ENCODE measurements around the gene PLA2G15. TPM values are rescaled to one million over a fixed set of nuclear protein-coding genes. Genes with fewer than 3 reads are reported as not detected.

PLA2G15 gene
- polyA plus RNA-seq, 1 of the 3 experiments (the other 2 are of a cell fraction), result 23.9 TPM

- Histone ChIP-seq H3K4me2 (no peak overlapping the region), H2AFZ (ENCODE audit: low read depth) (no peak overlapping the region), H3K4me1 (ENCODE audit: control insufficient read depth in 1 of 2, insufficient read depth in 2 of 2, low read depth in 1 of 2, low read length in 1 of 2) (peaks cover 3 to 15% of the 10 kb centered on the region in 2 experiments; a peak in 3 of 4 replicates), H3K27ac (ENCODE audit: low read depth in 2 of 2, low read length in 1 of 2) (no peak overlapping the region), H3K79me2 (ENCODE audit: insufficient read depth) (no peaks in the 10 kb centered on the region), H3K9me3 (no peaks in the 10 kb centered on the region), H3K4me3 (ENCODE audit: low read depth in 2 of 2, low read length in 1 of 2) (no peak overlapping the region), H4K20me1 (ENCODE audit: insufficient read depth) (0 out of 2 replicates have a peak, but pooled peaks cover 6% of the 10 kb centered on the region), H3K27me3 (ENCODE audit: insufficient read depth) (no peaks in the 10 kb centered on the region), H3K9ac (no peak overlapping the region), H3K9me2 (no peaks in the 10 kb centered on the region), H3F3A (replicated peaks; ENCODE audit: insufficient read depth) (peaks cover 15% of the 10 kb centered on the region), H3K36me3 (replicated peaks in 1 of 2; ENCODE audit: control insufficient read depth in 1 of 2, insufficient read depth in 2 of 2, low read length in 1 of 2) (peaks cover 54 to 81% of the 10 kb centered on the region in 2 experiments)
- no peak for TF ChIP-seq EP300 (IDR thresholded peaks at IDR 0.05; ENCODE audit: borderline replicate concordance in 1 of 2, low read depth in 1 of 2, low read length in 1 of 2)
- peak; percentile 40 for TF ChIP-seq NFIC (IDR thresholded peaks at IDR 0.05; ENCODE audit: borderline replicate concordance)
- TF ChIP-seq FOSL2 (IDR thresholded peaks at IDR 0.05; ENCODE audit: borderline replicate concordance, low read depth), result no peak
- TF ChIP-seq CHD2 (IDR thresholded peaks at IDR 0.05; ENCODE audit: low read length, partially characterized antibody), result no peak
- TF ChIP-seq POLR2AphosphoS5 (IDR thresholded peaks at IDR 0.05; ENCODE audit: low read depth, low read length), result no peak
- TF ChIP-seq ZBTB33 (IDR thresholded peaks at IDR 0.05; ENCODE audit: borderline replicate concordance, low read depth), result no peak
- TF ChIP-seq MAX (IDR thresholded peaks at IDR 0.05; ENCODE audit: low read depth), result no peak
- TF ChIP-seq RCOR1 (IDR thresholded peaks at IDR 0.05; ENCODE audit: low read length), result no peak
- no peak for DNase-seq
- WGBS (ENCODE audit: low lambda C conversion rate), result 73% methylated on average over 3 of the region's 3 CpGs
- POLR2A ChIA-PET, result interaction anchor here (1.6 kb wide), 1 partner anchor 34 kb away, joined by 3 read pairs; the partner anchor contains the start of gene SLC7A6
- CTCF ChIA-PET, result no interaction called here
These were observed 52.7 kb downstream of the PLA2G15 start for GRCh38 chr16:68297908-68298307.

- Histone ChIP-seq H3K36me3 (replicated peaks in 1 of 2; ENCODE audit: control insufficient read depth in 1 of 2, insufficient read depth in 2 of 2, low read length in 1 of 2) (peaks cover 54 to 81% of the 10 kb centered on the region in 2 experiments), H3K4me1 (ENCODE audit: control insufficient read depth in 1 of 2, insufficient read depth in 2 of 2, low read depth in 1 of 2, low read length in 1 of 2) (peaks cover 3 to 15% of the 10 kb centered on the region in 2 experiments; a peak in 3 of 4 replicates), H3K27ac (ENCODE audit: low read depth in 2 of 2, low read length in 1 of 2) (peak overlapping the region in 1 of 2 experiments; percentile 57; a peak in 1 of 4 replicates), H4K20me1 (ENCODE audit: insufficient read depth) (0 out of 2 replicates have a peak, but pooled peaks cover 6% of the 10 kb centered on the region), H3K9ac (no peak overlapping the region), H3F3A (replicated peaks; ENCODE audit: insufficient read depth) (peaks cover 15% of the 10 kb centered on the region), H3K9me2 (no peaks in the 10 kb centered on the region), H2AFZ (ENCODE audit: low read depth) (no peak overlapping the region), H3K4me2 (no peak overlapping the region), H3K4me3 (ENCODE audit: low read depth in 2 of 2, low read length in 1 of 2) (no peak overlapping the region), H3K27me3 (ENCODE audit: insufficient read depth) (no peaks in the 10 kb centered on the region), H3K79me2 (ENCODE audit: insufficient read depth) (no peaks in the 10 kb centered on the region), H3K9me3 (no peaks in the 10 kb centered on the region)
- no peak for DNase-seq
- CTCF ChIA-PET, result no interaction called here
- 85% methylated on average over 2 of the region's 3 CpGs for WGBS (ENCODE audit: low lambda C conversion rate)
- POLR2A ChIA-PET, result no interaction called here
- no peak for TF ChIP-seq USF2 (IDR thresholded peaks at IDR 0.05; ENCODE audit: borderline replicate concordance, low read depth, low read length)
- TF ChIP-seq GATA2 (CRISPR knock-in tag; IDR thresholded peaks at IDR 0.05), result no peak
- TF ChIP-seq YY1 (IDR thresholded peaks at IDR 0.05; ENCODE audit: low read depth), result no peak
- TF ChIP-seq PBX3 (IDR thresholded peaks at IDR 0.05), result no peak
- TF ChIP-seq POLR2AphosphoS5 (IDR thresholded peaks at IDR 0.05; ENCODE audit: low read depth, low read length), result no peak
- TF ChIP-seq REST (IDR thresholded peaks at IDR 0.05; ENCODE audit: low read depth, low read length), result no peak
- no peak for TF ChIP-seq NFIC (IDR thresholded peaks at IDR 0.05; ENCODE audit: borderline replicate concordance)
- no peak for TF ChIP-seq IRF3 (IDR thresholded peaks at IDR 0.05; ENCODE audit: low read depth, low read length)
- no peak for TF ChIP-seq ZBTB33 (IDR thresholded peaks at IDR 0.05; ENCODE audit: borderline replicate concordance, low read depth)
These were observed 53.1 kb downstream of the PLA2G15 start for GRCh38 chr16:68298312-68298711.
